H7 (cell line): ENCODE results near the gene PLEKHB1. TPM values are rescaled to one million over a fixed set of nuclear protein-coding genes. Genes with fewer than 3 reads are reported as not detected.

Experiments
- DNase-seq: peaks from one replicate; pipeline ENCODE4 v3.0.0; 2012
- H3K27me3 ChIP-seq: 2 replicates; pipeline ENCODE4 v1.6.0; 2011; ENCODE audit warnings: mild to moderate bottlenecking, low read length; ENCODE audit not compliant: control insufficient read depth, insufficient read depth
- H3K36me3 ChIP-seq: replicated peaks from 2 replicates; pipeline ENCODE4 v1.5.1; 2011; ENCODE audit warnings: low read length; ENCODE audit not compliant: control insufficient read depth, insufficient read depth
- H3K4me3 ChIP-seq: 2 replicates; pipeline ENCODE4 v1.5.1; 2011; ENCODE audit warnings: low read depth, mild to moderate bottlenecking, control low read depth, low read length, moderate library complexity; ENCODE audit not compliant: insufficient read depth
- total RNA-seq: library from RNA; depleted of rRNA; stranded (reverse); fragments of >200 nt; shearing (Covaris generic); gene quantifications from 2 replicates; pipeline ENCODE4 v1.2.3, GENCODE V29; 2014; rRNA removed

Gene PLEKHB1, protein sequence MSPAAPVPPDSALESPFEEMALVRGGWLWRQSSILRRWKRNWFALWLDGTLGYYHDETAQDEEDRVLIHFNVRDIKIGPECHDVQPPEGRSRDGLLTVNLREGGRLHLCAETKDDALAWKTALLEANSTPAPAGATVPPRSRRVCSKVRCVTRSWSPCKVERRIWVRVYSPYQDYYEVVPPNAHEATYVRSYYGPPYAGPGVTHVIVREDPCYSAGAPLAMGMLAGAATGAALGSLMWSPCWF
- total RNA-seq: 2.3 and 5.8 TPM in 2 replicates

DNA sequence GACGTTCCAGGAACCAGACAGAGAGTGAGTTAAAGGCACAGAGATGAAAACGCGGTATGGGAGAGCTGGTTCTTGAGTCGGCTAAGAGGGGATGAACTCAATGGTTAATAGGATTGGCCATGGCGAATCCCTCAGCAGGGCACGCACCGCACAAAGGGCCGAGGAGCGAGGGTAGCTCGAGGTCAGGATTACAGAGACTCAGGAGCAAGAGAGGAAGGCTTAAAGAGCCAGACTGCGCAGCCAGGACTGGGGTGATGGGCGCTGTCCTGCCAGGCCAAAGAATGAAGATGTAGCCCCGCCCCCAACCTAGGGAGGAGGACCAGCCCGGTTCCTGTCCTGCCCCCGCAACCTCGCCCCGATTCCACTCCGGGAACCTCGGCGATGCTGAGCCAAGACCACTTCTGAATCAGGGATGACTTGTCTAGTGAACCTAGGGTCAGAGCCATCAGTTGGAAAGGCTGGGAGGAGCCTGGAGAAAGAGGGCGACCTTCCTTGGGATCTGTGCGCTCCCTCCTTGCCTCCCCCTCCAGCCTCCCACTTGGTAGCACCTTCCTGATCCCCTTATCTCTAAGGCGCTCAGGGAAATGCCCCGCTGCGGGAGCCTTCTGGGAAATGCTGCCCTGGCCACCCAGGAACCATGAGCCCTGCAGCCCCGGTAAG, at the start of gene PLEKHB1:
Gene PLEKHB1, plus strand, starts transcription at position 610 of the 660 bp plus-strand sequence. Its CDS starts 28 bp downstream, at position 638.
- Histone ChIP-seq H3K36me3 (no peaks in the 10 kb centered on the region), H3K4me3 (peak within 1 kb of the TSS; percentile 59), H3K27me3 (peaks cover 27% of the 10 kb centered on the region)
- peak; percentile 91 for DNase-seq

GRCh38 chr11:73597336-73597955, 48.9 kb upstream of the PLEKHB1 start:
- no peak for DNase-seq
- Histone ChIP-seq H3K36me3 (no peaks in the 10 kb centered on the region), H3K27me3 (no peaks in the 10 kb centered on the region), H3K4me3 (peak overlapping the region; percentile 85)

DNA sequence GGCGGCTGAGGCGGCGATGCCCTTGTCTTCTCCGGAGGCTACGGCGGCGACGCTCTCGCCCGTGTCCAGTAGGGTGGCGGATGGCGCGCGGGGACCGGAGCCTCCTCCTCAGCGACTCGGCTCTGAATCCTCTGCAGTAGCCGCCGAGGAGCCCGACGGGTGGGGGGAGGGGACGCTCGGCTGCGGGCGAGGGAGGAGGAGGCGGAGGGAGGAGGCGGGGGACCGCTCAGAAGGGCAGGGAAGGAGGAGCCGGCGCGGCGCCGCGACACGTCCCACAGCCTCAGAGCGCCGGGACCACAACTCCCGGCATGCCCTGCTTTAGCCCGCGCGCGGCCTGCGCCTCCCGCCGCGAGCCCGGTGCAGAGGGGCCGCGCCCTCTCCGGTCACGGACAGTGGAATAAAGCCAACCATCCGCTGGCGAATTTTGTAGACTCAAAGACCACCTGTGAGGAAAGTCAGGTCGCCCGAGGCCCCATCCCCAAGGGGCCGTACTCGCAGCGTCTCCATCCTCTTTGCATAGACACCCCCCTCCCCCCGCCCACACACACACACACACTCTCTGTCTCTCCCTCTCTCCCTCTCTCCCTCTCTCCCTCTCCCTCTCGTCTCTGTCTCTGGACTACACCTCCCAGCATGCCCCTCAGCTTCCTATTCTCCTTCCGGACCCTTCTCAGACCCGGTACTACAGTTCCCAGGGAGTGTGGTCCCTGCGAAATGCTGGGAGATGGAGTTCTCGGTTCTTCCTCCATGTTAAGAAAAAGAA, 48.2 kb upstream of the PLEKHB1 start, which contains the start of gene FAM168A:
Gene FAM168A, minus strand, starts transcription at position 157 of the 763 bp plus-strand sequence. CDS start 129,638 bp downstream, outside the sequence.
- H3K27me3 ChIP-seq: no peaks in the 10 kb centered on the region
- no peaks in the 10 kb centered on the region for H3K36me3 ChIP-seq
- peak within 1 kb of the TSS; percentile 85 for H3K4me3 ChIP-seq
- peak; percentile 97 for DNase-seq

GRCh38 chr11:73598719-73599379, 47.5 kb upstream of the PLEKHB1 start:
- Histone ChIP-seq H3K36me3 (no peaks in the 10 kb centered on the region), H3K4me3 (peak overlapping the region; percentile 85), H3K27me3 (no peaks in the 10 kb centered on the region)
- no peak for DNase-seq

- DNase-seq: no peak
- Histone ChIP-seq H3K4me3 (no peak overlapping the region), H3K36me3 (no peaks in the 10 kb centered on the region), H3K27me3 (no peaks in the 10 kb centered on the region)
Measured at GRCh38 chr11:73612601-73613140, 33.7 kb upstream of the PLEKHB1 start.

DNA sequence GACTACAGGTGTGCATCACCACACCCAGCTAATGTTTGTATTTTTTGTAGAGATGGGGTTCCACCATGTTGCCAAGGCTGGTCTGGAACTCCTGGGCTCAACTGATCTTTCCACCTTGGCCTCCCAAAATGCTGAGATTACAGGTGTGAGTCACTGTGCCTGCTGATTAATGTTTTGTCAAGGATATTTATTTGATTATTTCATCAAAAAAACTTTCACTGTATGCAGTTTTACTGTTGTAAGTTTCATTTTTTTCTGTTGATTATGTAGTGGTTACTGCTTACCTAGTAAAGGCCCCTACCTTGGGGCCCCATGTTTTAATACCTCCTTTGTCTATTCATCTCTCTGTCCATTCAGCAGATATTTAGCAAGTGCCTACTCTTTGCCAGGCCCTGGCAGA, 31.8 kb upstream of the PLEKHB1 start:
- H3K36me3 ChIP-seq: no peaks in the 10 kb centered on the region
- no peak overlapping the region for H3K4me3 ChIP-seq
- DNase-seq: no peak
- H3K27me3 ChIP-seq: no peaks in the 10 kb centered on the region

DNA sequence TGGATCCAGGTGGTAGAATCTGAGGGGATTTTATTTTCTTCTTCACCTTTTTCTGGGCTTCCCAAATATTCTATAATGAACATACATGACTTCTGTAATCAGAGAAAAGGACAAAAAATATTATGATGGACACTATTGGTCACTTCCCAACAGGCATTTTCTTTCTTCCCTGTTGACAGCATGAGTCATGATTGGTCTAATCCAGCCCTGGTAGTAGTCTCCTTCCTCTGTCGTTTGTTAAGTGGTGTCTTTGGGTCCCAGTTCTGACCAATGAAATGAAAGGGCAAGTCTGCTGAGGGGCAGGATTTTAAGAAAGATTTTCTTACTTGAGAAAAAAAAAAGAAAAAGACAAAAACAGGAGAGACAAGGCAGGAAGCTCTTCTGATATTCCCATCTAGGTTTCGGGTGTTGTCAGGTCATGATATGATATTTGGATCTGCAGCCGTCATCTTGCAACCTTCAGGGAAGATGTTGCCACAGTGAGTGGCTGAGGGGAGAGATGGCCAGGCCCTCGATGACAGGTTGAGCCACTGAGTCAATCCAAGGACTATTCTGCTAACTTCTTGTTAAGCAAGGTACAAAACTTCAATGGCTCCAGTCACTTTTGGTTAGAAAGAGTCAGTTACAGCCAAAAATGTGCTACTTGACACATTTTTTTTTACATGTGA, 23.3 kb upstream of the PLEKHB1 start:
- Histone ChIP-seq H3K36me3 (no peaks in the 10 kb centered on the region), H3K4me3 (no peak overlapping the region), H3K27me3 (peaks cover 34% of the 10 kb centered on the region)
- DNase-seq: no peak

DNA sequence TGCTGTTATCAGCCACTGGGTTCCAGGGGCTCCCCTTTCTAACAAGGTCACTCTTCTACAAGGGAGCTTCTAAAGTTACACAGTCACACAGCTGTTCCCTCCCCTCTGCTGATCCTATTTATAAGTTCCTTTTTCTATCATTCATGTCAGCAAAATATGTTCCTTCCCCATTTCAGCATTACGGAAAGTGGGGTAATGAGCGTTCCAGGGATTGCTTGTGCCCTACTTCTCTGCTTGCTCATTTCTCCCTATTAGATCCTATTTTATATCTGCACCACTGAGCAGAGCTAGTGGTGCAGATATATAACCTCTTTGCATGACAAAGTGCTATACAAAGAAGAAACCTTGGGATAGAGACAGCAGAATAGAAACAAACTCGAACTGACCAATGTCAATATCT, 22.7 kb upstream of the PLEKHB1 start:
- H3K4me3 ChIP-seq: no peak overlapping the region
- no peaks in the 10 kb centered on the region for H3K36me3 ChIP-seq
- no peak for DNase-seq
- H3K27me3 ChIP-seq: peaks cover 39% of the 10 kb centered on the region

GRCh38 chr11:73625696-73626318, 20.6 kb upstream of the PLEKHB1 start:
- no peaks in the 10 kb centered on the region for H3K36me3 ChIP-seq
- no peak overlapping the region for H3K4me3 ChIP-seq
- H3K27me3 ChIP-seq: peaks cover 55% of the 10 kb centered on the region
- DNase-seq: peak; percentile 84

GRCh38 chr11:73629907-73630306, 16.5 kb upstream of the PLEKHB1 start:
- no peak overlapping the region for H3K4me3 ChIP-seq
- no peak for DNase-seq
- no peaks in the 10 kb centered on the region for H3K36me3 ChIP-seq
- peaks cover 52% of the 10 kb centered on the region for H3K27me3 ChIP-seq

GRCh38 chr11:73632996-73633395, 13.4 kb upstream of the PLEKHB1 start:
- Histone ChIP-seq H3K27me3 (peaks cover 33% of the 10 kb centered on the region), H3K36me3 (no peaks in the 10 kb centered on the region), H3K4me3 (no peak overlapping the region)
- DNase-seq: no peak

GRCh38 chr11:73633999-73634398, 12.4 kb upstream of the PLEKHB1 start:
- Histone ChIP-seq H3K36me3 (no peaks in the 10 kb centered on the region), H3K27me3 (peaks cover 28% of the 10 kb centered on the region), H3K4me3 (no peak overlapping the region)
- DNase-seq: no peak

GRCh38 chr11:73635721-73636120, 10.7 kb upstream of the PLEKHB1 start:
- no peak for DNase-seq
- Histone ChIP-seq H3K36me3 (no peaks in the 10 kb centered on the region), H3K27me3 (peaks cover 13% of the 10 kb centered on the region), H3K4me3 (no peak overlapping the region)
